ENCODE results near the gene TMEM234. TPM values are rescaled to one million over a fixed set of nuclear protein-coding genes. Genes with fewer than 3 reads are reported as not detected.

The TMEM234 gene
- total and polyA plus RNA-seq, 2 donors: 12.5 to 16.1 TPM

Small RNA genes lying within 50 kb of the gene (small RNA-seq; reads per million reads assigned to genes)
- gene RF00017: not detected

Other genes starting within 250 kb of the TMEM234 start
- 84.8 TPM for gene KHDRBS1, start 208.5 kb downstream of the TMEM234 start, total RNA-seq
- gene KHDRBS1, start 208.5 kb downstream of the TMEM234 start, polyA plus RNA-seq: 85.0 TPM
- 4.2 TPM for gene TMEM39B, start 149.4 kb downstream of the TMEM234 start, total RNA-seq
- 16.0 TPM for gene TMEM39B, start 149.4 kb downstream of the TMEM234 start, polyA plus RNA-seq
- gene KPNA6, start 114.3 kb downstream of the TMEM234 start, total RNA-seq: 27.8 TPM
- gene KPNA6, start 114.3 kb downstream of the TMEM234 start, polyA plus RNA-seq: 17.1 TPM
- 42.8 TPM for gene TXLNA, start 42.7 kb downstream of the TMEM234 start, total RNA-seq
- gene TXLNA, start 42.7 kb downstream of the TMEM234 start, polyA plus RNA-seq: 33.0 TPM
- gene CCDC28B, start 21.8 kb downstream of the TMEM234 start, total RNA-seq: 17.3 TPM
- gene CCDC28B, start 21.8 kb downstream of the TMEM234 start, polyA plus RNA-seq: 16.4 TPM
- gene IQCC, start 16.7 kb downstream of the TMEM234 start, total RNA-seq: 3.2 TPM
- gene IQCC, start 16.7 kb downstream of the TMEM234 start, polyA plus RNA-seq: 1.8 TPM
- not detected for gene DCDC2B, start 13.3 kb downstream of the TMEM234 start, total RNA-seq
- not detected for gene DCDC2B, start 13.3 kb downstream of the TMEM234 start, polyA plus RNA-seq
- 102 TPM for gene EIF3I, start 54 bp upstream of the TMEM234 start, total RNA-seq
- gene EIF3I, start 54 bp upstream of the TMEM234 start, polyA plus RNA-seq: 177 TPM
- gene FAM167B, start 24.9 kb upstream of the TMEM234 start, total RNA-seq: 2.5 TPM
- gene FAM167B, start 24.9 kb upstream of the TMEM234 start, polyA plus RNA-seq: 8.2 TPM
- 0.90 TPM for gene LCK, start 28.9 kb upstream of the TMEM234 start, total RNA-seq
- gene LCK, start 28.9 kb upstream of the TMEM234 start, polyA plus RNA-seq: 2.1 TPM
- 59.7 TPM for gene HDAC1, start 69.7 kb upstream of the TMEM234 start, total RNA-seq
- 73.6 TPM for gene HDAC1, start 69.7 kb upstream of the TMEM234 start, polyA plus RNA-seq
- 27.9 TPM for gene MARCKSL1, start 113.9 kb upstream of the TMEM234 start, total RNA-seq
- 28.5 TPM for gene MARCKSL1, start 113.9 kb upstream of the TMEM234 start, polyA plus RNA-seq
- gene FAM229A, start 140.1 kb upstream of the TMEM234 start, total RNA-seq: 3.2 TPM
- gene FAM229A, start 140.1 kb upstream of the TMEM234 start, polyA plus RNA-seq: 7.3 TPM
- gene TSSK3, start 140.2 kb upstream of the TMEM234 start, total RNA-seq: 0.79 TPM
- gene TSSK3, start 140.2 kb upstream of the TMEM234 start, polyA plus RNA-seq: 0.73 TPM
- 53.3 TPM for gene BSDC1, start 172.1 kb upstream of the TMEM234 start, total RNA-seq
- 50.4 TPM for gene BSDC1, start 172.1 kb upstream of the TMEM234 start, polyA plus RNA-seq
- gene ZBTB8B, start 242.7 kb upstream of the TMEM234 start, total RNA-seq: 0.79 TPM
- 0.04 TPM for gene ZBTB8B, start 242.7 kb upstream of the TMEM234 start, polyA plus RNA-seq

All from urinary bladder (tissue), 2 donors.